ENCODE results near the gene TGFB2. TPM values are rescaled to one million over a fixed set of nuclear protein-coding genes. Genes with fewer than 3 reads are reported as not detected.

TGFB2 gene
- total RNA-seq, 2 experiments from 2014 or later, result 0.11 TPM

DNA sequence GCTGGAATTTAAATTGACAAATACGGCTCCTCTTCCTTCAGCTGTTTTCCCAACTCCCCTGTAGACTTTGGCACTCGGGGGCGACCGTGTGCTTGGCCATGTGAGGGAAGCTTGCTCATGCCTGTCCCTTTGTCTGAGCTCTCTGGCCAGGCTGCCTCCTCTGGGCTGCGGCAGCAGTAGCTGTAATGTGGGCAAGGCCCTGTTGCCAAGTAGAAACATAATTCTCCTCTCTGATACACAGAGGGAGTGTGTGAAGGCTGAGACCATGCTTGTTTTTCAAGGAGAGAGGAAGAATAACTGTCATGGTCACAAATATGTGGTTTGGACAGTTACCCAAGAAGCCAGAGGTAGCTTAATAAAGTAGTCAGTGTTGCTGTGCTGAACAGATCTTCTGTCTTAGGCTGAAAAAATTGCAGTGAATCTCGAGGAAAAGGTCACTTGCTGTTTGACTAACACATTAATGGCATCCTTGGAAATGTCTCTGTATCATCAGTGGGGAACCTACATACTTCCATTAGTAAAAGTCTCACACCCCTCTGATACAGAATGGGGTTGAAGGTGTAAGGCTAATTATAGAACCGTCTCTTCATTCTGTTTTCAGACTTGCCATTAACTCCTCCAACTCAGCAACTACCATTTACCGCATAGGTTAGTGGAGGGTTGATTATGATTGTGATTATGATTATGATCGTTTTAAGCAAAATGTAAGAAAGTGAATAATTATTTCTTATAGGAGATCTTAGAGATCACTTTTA is 94.6 kb downstream of the TGFB2 start:
- no peaks in the 10 kb centered on the region for H3K9me3 ChIP-seq (ENCODE audit: control insufficient read depth in 1 of 2, insufficient read depth in 1 of 2, low read length in 2 of 2)
- no peaks in the 10 kb centered on the region for H3K36me3 Mint-ChIP-seq (ENCODE audit: low read depth)
- no peak overlapping the region for H3K27ac Mint-ChIP-seq
- no peak for DNase-seq
- no peaks in the 10 kb centered on the region for H3K4me1 ChIP-seq (ENCODE audit: insufficient read depth, low read length)
- ATAC-seq (ENCODE audit: poor library complexity), result no peak
- peaks cover 10% of the 10 kb centered on the region for H3K27me3 Mint-ChIP-seq
- H3K4me1 Mint-ChIP-seq (ENCODE audit: low read depth), result no peaks in the 10 kb centered on the region
- H3K27me3 ChIP-seq (ENCODE audit: control insufficient read depth in 1 of 2, insufficient read depth in 2 of 2, low read length in 2 of 2), result no peaks in the 10 kb centered on the region
- intact Hi-C loops (cut with DNase I, micrococcal nuclease), result no loop called here
- H3K9me3 Mint-ChIP-seq, result no peaks in the 10 kb centered on the region
- POLR2A ChIA-PET, result no interaction called here
- TF ChIP-seq, protein P1, sequence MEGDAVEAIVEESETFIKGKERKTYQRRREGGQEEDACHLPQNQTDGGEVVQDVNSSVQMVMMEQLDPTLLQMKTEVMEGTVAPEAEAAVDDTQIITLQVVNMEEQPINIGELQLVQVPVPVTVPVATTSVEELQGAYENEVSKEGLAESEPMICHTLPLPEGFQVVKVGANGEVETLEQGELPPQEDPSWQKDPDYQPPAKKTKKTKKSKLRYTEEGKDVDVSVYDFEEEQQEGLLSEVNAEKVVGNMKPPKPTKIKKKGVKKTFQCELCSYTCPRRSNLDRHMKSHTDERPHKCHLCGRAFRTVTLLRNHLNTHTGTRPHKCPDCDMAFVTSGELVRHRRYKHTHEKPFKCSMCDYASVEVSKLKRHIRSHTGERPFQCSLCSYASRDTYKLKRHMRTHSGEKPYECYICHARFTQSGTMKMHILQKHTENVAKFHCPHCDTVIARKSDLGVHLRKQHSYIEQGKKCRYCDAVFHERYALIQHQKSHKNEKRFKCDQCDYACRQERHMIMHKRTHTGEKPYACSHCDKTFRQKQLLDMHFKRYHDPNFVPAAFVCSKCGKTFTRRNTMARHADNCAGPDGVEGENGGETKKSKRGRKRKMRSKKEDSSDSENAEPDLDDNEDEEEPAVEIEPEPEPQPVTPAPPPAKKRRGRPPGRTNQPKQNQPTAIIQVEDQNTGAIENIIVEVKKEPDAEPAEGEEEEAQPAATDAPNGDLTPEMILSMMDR (IDR thresholded peaks at IDR 0.05), result no peak
- H3K27ac ChIP-seq (ENCODE audit: low read depth in 1 of 2, low read length in 2 of 2), result no peak overlapping the region
- H3K4me3 ChIP-seq (ENCODE audit: low read length), result no peak overlapping the region
- no peak overlapping the region for H3K4me3 Mint-ChIP-seq
- CTCF ChIA-PET, result no interaction called here
- no peaks in the 10 kb centered on the region for H3K36me3 ChIP-seq (ENCODE audit: insufficient read depth, low read length)

DNA sequence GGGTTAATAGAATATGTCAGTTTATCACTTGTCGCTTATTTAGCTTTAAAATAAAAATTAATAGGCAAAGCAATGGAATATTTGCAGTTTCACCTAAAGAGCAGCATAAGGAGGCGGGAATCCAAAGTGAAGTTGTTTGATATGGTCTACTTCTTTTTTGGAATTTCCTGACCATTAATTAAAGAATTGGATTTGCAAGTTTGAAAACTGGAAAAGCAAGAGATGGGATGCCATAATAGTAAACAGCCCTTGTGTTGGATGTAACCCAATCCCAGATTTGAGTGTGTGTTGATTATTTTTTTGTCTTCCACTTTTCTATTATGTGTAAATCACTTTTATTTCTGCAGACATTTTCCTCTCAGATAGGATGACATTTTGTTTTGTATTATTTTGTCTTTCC is 98.1 kb downstream of the TGFB2 start:
- Mint-ChIP-seq H3K27me3 (peaks cover 5% of the 10 kb centered on the region), H3K36me3 (ENCODE audit: low read depth) (no peaks in the 10 kb centered on the region), H3K4me3 (no peak overlapping the region), H3K9me3 (peaks cover 3% of the 10 kb centered on the region), H3K27ac (no peak overlapping the region), H3K4me1 (ENCODE audit: low read depth) (no peaks in the 10 kb centered on the region)
- Histone ChIP-seq H3K4me3 (ENCODE audit: low read length) (no peak overlapping the region), H3K27me3 (ENCODE audit: control insufficient read depth in 1 of 2, insufficient read depth in 2 of 2, low read length in 2 of 2) (no peaks in the 10 kb centered on the region), H3K36me3 (ENCODE audit: insufficient read depth, low read length) (no peaks in the 10 kb centered on the region), H3K27ac (ENCODE audit: low read depth in 1 of 2, low read length in 2 of 2) (no peak overlapping the region), H3K9me3 (ENCODE audit: control insufficient read depth in 1 of 2, insufficient read depth in 1 of 2, low read length in 2 of 2) (no peaks in the 10 kb centered on the region), H3K4me1 (ENCODE audit: insufficient read depth, low read length) (no peaks in the 10 kb centered on the region)
- POLR2A ChIA-PET, result no interaction called here
- ATAC-seq (ENCODE audit: poor library complexity) (no peak), DNase-seq (no peak)
- intact Hi-C loops (cut with DNase I, micrococcal nuclease), result no loop called here
- CTCF ChIA-PET, result no interaction called here
- TF ChIP-seq, protein P1 (IDR thresholded peaks at IDR 0.05), result no peak

DNA sequence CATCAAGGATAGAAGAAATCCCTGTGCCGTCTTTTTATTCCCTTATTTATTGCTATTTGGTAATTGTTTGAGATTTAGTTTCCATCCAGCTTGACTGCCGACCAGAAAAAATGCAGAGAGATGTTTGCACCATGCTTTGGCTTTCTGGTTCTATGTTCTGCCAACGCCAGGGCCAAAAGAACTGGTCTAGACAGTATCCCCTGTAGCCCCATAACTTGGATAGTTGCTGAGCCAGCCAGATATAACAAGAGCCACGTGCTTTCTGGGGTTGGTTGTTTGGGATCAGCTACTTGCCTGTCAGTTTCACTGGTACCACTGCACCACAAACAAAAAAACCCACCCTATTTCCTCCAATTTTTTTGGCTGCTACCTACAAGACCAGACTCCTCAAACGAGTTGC is 99.0 kb downstream of the TGFB2 start:
- peaks cover 3% of the 10 kb centered on the region for H3K9me3 Mint-ChIP-seq
- Histone ChIP-seq H3K27me3 (ENCODE audit: control insufficient read depth in 1 of 2, insufficient read depth in 2 of 2, low read length in 2 of 2) (no peaks in the 10 kb centered on the region), H3K36me3 (ENCODE audit: insufficient read depth, low read length) (no peaks in the 10 kb centered on the region), H3K27ac (ENCODE audit: low read depth in 1 of 2, low read length in 2 of 2) (no peak overlapping the region), H3K4me1 (ENCODE audit: insufficient read depth, low read length) (no peaks in the 10 kb centered on the region), H3K9me3 (ENCODE audit: control insufficient read depth in 1 of 2, insufficient read depth in 1 of 2, low read length in 2 of 2) (no peaks in the 10 kb centered on the region), H3K4me3 (ENCODE audit: low read length) (no peak overlapping the region)
- ATAC-seq (ENCODE audit: poor library complexity) (no peak), DNase-seq (no peak)
- H3K27ac Mint-ChIP-seq, result no peak overlapping the region
- no peaks in the 10 kb centered on the region for H3K36me3 Mint-ChIP-seq (ENCODE audit: low read depth)
- H3K4me3 Mint-ChIP-seq, result no peak overlapping the region
- TF ChIP-seq, protein P1 (IDR thresholded peaks at IDR 0.05), result no peak
- CTCF ChIA-PET, result no interaction called here
- intact Hi-C loops (cut with DNase I, micrococcal nuclease), result no loop called here
- H3K4me1 Mint-ChIP-seq (ENCODE audit: low read depth), result no peaks in the 10 kb centered on the region
- peaks cover 5% of the 10 kb centered on the region for H3K27me3 Mint-ChIP-seq
- POLR2A ChIA-PET, result no interaction called here

Data from CD4-positive, alpha-beta T cell (primary cell).